HG02884 (cell line): ENCODE measurements around the gene PRODH.
"Not testable (repeated sequence)": the region's sequence is repeated elsewhere in the genome, so short reads cannot be mapped to it uniquely, and the experiment has no call there.

Experiments used
- ATAC-seq: cut with Tn5 transposase; IDR thresholded peaks from one replicate; pipeline ENCODE4 v1.9.1; 2021; ENCODE audit warnings: mild to moderate bottlenecking, moderate library complexity; ENCODE audit not compliant: unreplicated experiment

PRODH gene, protein sequence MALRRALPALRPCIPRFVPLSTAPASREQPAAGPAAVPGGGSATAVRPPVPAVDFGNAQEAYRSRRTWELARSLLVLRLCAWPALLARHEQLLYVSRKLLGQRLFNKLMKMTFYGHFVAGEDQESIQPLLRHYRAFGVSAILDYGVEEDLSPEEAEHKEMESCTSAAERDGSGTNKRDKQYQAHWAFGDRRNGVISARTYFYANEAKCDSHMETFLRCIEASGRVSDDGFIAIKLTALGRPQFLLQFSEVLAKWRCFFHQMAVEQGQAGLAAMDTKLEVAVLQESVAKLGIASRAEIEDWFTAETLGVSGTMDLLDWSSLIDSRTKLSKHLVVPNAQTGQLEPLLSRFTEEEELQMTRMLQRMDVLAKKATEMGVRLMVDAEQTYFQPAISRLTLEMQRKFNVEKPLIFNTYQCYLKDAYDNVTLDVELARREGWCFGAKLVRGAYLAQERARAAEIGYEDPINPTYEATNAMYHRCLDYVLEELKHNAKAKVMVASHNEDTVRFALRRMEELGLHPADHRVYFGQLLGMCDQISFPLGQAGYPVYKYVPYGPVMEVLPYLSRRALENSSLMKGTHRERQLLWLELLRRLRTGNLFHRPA

DNA sequence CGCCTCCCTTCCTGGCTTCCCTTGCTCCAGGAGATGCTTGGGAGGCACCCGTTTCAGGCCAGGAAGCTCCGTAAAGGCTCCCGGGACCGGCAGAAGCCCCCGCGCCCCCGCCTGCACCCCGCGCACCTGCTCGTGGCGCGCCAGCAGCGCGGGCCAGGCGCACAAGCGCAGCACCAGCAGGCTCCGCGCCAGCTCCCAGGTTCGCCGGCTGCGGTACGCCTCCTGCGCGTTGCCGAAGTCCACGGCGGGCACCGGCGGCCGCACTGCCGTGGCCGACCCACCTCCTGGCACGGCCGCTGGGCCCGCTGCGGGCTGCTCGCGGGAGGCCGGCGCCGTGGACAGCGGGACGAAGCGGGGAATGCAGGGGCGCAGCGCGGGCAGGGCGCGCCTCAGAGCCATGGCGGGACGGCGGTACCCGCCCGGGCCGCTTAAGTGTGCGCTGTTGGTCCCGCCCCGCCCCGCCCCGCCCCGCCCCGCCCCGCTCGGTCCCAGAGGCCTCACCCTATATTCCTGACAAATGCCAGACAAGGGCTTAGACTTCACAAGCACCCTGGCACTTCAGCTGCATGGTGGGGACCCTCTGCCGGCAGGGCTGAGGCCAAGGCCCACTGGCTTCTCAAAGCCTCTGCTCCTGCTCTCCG is at the start of gene PRODH:
Gene PRODH, minus strand, starts transcription at position 405 of the 641 bp plus-strand sequence. Its CDS starts 6 bp downstream, at position 399.
- no peak for ATAC-seq

DNA sequence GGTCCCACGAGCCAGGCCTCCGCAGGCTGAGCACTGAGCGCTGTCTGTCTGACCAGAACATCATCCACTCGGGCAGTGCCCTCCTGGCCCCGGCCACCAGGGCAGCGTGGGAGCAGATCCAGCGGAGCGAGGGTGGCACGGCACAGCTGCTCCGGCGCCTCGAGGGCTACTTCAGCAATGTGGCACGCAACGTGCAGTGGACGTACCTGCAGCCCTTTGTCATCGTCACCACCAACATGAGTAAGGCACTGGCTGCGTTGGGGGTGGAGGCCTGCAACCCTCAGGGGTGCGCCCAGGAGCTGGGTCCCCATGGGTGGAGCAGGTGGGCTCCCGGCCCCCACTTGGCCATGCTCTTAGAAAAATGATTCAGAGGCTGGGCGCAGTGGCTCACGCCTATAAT is 49.7 kb upstream of the PRODH start:
- ATAC-seq = no peak

DNA sequence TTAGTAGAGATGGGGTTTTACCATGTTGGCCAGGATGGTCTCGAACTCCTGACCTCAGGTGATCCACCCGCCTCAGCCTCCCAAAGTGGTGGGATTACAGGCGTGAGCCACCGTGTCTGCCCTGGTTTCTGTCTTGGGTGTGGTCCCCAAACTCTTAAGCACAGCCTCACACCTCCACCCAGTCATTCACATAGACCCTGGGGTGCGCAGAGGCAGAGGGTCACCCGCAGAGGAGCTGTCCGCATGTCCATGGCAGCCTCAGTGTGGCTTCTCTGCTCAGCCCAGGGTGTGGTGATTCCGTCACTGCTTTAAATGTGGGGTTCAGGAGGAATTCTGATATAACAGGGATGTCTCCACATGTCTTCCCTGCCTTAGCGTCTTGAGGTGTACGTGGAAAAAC is 48.5 kb upstream of the PRODH start:
- ATAC-seq = no peak

DNA sequence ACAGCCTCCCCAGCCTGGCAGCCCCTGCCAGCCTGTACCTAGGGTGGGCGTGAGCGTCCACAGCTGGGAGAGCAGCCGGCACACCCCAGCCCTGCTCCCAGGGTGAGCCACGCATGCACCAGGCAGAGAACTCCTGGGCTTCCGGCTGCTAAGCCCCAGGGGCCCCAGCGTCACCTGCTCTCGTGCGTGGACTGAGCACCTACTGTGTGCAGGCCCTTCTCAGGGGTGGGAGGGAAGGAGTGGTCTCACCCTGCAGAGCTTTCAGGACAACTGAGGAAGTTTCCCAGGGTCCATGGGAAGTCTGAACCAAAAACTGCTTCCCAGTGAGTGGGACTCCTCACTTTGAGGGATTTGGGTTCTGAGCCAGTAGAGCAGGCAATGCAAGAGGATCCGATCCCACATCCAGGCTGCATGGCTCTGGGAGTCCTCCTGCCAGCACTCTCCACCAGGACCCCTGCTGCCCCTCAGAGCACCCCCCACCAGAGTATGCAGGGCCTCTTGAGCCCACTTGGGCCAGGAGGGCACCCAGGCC is 47.1 kb upstream of the PRODH start:
- no peak for ATAC-seq

DNA sequence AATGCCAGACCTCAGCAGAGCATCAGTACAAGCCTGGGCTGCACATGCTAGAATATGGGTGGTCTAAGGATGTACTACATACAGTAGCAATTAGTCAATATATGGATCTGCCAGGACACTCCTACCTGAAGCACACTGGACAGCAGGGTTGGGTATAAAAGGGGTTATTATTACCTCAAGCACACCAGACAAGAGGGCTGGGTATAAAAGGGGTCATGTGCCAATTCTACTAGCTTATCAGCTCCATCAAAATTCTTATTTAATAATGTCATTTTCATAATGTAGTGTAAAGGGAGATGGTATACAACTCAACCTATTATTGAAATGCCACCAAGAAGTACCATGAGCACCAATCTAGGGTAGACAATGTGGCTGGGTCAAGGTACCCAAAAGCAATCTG is 44.7 kb upstream of the PRODH start:
- no peak for ATAC-seq

DNA sequence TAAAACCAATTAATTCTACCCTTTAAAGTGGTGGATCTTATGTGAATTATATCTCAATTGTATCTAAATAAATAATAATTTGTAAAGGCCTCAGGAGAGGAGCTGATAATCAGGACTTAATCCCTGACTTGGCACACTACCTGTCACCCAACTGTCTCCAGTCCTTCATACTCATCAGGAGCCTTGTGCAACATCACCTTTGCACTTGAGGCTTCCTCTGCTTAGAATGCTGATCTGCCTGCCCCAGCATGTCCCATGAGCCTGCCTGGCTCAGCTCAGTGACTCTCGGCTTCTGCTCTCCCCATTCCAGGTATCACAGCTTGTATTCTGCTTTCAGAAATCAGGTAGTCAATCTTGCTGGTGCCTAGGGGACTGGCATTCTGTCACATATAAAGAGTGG is 43.9 kb upstream of the PRODH start:
- ATAC-seq = no peak

DNA sequence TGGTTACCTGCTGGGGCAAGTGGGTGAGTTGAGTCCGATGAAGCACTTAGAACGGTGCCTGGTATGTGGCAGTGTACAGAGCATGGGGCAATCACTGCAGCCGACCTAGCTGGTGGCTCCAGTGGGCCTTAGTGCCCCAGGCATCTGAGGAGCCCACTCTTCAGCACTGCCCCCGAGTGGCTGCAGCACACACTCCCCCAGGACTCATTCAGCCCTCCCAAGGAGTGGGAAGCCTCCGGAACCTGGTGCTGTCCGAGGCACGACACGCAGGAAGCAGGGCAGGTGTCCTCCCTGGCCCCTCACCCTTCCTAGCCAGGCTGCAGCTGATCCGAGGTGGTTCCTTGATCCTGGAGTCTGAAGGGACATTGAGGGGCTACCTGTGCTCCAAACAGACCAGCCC is 42.4 kb upstream of the PRODH start:
- ATAC-seq = no peak

DNA sequence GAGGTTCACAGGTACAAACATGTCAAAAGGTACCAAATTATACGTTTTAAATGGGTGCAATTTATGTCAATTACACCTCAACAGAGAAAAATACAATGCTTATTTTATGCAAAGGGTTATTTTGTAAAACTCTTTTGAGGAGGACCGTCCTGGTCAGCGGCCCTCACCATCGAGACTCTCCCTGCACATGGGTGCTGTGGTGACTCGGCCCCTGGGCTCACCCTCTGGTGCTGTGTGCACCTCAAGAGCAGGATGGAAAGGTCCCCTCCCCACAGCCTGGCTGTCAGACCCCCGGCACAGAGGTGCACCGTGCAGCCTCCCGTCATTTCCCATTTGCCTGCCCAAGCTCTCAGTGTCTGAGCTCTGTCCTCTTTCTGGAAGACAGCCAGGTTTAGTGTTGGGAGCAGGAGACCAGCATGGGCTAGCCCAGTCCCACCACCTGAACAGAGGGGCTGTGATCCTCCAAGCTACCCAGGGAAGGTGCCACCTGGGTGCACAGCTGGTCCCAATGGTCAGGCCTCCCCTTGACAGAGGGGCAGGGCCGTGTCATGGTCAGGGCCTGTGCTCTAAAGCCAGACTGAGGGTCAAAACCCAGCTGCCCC is 41.8 kb upstream of the PRODH start:
- no peak for ATAC-seq

DNA sequence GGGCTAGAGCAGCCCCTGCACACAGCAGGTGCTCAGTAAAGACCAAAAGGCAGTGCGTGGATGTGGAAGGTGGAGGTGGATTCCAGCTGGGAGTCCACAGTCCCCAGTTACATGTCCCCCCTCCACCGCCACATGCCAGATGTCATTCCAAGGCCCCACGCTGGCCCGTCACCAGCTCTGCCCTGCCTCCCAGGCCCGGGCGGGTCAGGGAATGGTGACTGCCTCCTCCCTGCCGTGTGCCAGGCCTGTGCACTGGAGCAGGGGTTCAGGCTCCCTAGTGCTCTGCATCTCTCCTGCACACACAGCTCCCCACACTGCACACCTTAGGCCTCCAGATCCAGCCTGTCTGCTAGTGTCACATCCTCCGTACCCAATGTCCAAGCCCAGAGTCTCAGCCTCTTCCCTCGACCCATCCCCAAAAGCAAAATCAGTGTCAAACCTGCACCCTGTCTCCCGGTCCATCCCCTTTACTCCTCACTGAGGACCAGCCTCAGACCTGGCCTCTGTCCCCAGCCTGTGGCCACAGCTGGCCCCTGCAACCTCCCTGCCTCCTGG is 40.2 kb upstream of the PRODH start:
- ATAC-seq = no peak

DNA sequence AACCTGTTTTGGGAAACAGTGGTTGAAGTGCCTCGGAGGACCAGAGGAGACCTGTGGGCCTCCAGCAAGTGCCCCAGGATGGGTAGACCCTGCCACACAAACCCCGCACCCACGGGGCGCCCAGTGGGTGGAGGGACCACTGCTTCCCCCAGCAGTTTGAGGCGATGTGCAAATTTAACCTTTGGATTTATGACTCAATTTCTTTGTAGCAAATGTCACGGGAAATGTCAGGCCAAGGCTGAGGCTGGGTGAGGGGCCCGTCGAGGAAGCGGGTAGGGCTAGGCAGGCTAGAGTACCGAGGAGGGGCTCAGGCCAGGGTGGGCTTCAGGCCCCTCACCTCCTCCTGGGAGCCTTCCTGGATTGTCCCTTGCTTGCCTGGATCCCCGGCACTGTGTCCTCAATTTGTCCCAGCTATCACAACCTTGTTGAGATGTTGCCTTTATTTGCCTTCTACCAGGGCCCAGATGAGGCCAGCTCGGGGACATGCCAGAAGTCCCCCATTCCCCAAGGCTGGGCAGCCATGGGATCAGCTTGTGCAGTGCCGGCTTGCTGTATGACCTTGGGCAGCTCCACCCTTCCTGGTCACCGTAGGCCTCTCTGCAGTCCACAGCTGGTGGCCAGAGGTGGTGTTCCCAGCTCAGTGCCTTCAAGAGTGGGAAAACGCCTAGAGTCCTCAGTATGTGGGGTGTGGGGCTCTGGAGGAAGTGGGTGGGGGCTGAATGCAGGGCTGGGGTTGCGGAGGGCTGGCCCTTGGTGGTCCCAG is 39.5 kb upstream of the PRODH start:
- no peak for ATAC-seq

DNA sequence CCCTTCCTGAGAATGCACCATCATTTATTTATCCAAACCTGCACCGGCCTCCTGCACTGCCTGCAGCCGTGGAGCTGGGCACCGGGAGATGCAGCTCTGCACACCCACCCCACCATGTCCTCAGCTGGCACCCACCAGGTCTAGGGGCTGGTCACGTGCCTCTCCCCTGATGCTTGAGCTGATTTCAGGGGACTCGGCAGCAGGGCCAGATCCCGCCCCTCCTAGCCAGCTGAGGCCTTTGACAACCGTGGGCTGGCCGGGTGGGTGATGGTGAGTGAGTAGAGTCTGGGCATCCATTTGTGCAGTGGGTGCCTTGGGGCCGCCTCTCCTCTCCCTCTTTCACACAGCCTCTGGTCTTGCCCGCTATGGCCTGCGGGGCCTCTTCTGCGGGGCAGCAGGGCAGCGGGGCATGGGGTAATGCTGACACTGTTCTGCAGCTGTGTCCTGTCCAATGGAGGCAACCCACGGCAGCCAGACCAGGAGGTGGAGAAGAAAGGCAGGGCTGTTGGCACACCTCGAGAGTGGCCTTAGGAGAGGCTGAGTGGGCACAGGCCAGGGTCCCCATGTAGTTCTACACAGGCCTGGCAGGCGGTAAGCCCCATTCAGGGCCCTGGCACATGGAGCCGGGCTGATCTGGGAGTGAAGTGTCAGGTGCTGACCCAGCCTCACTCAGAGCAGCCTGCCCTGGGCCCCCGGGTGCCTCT is 38.5 kb upstream of the PRODH start:
- ATAC-seq = no peak

DNA sequence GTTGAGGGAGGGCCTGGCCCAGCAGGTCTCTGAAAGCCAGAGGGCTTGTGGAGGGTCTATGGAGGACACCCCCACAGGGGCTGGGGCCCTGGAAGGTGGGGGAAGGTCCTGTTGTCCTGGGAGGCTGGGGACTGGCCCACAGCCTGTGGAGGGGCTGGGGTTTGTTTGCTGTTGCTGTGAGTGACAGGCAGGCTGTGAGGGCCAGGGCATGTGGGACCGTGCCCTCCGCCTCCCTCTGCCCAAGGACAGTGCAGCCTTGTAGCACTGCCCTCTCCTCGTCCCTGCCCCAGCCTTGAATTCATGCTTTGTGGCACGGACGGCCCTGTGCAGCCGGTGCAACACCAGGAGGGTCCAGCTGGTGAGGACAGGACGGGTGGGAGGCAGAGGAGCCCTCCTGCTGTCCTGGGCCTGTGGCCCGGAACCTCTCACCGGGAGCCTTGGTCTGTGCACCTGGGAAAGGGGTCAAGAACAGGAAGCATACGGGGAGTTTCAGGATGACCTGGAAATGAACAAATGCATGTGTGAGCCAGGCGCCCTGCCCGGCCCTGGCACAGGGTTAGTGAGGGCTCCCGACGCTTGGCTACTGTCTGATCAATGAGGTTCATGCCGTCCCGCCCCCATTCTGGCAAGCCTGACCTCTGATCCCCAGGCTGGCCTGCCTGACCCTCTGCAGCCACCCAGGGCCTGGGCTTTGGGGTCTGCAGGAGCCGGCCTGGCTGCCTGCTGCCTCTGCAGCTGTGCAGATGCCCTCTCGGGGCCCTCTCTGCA is 37.4 kb upstream of the PRODH start:
- ATAC-seq = no peak

DNA sequence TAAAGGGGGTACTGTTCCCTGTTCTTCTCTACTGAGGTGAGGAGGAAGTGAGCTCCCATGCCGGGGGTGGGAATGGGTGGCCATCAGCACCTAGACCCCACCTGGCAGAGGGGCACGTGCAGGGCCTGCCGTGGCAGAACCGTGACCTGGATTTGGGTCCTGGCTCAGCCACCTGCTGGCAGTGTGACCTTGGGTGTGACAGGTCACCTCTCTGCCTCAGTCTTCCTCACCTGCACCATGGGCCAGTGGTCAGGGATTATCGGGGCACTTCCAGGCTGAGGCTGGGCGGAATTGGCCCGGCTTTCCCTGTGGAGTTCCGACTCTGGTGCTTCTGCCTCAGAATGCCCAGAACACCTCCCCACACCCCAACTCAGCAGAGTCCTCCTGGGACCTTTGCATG is 36.5 kb upstream of the PRODH start:
- not testable (repeated sequence) for ATAC-seq

DNA sequence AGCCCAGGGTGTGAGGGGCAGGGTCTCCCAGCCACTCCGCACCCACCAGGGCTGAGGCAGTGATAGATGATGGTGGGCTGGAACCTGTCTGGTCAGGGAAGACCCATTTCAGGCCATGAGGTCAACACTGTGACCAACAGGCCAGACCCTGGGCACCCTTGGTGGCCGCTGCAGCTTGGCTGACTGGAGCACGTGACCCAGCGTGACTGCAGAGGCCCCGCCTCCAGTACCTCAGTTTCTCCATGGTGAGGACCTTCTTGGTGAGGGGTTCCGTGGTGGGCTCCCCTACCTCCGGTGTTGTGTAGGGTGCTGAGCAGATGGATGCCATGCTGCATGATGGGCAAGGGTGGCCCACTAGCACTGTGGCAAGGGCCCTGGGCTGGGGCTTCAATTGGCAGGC is 35.9 kb upstream of the PRODH start:
- not testable (repeated sequence) for ATAC-seq

DNA sequence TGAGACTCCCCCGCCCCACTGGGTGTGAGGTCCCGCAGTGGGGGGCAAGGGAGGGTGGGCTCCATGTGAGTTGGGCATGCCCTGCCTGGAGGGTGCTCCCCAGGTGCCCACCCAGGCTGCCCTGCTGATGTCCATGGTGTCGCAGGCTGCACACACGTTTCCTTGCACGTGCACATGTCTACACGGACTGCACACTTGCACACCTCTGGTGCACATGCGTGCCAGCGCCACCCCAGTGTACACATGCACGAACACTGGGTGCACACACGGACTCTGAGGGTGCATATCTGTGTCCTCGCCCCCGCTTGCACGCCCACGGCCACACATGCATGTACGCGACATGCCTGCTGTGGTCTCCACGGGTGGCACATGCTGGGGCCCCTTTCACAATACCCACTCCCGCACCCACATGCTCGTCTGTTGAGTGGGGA is 35.2 kb upstream of the PRODH start:
- ATAC-seq = no peak

DNA sequence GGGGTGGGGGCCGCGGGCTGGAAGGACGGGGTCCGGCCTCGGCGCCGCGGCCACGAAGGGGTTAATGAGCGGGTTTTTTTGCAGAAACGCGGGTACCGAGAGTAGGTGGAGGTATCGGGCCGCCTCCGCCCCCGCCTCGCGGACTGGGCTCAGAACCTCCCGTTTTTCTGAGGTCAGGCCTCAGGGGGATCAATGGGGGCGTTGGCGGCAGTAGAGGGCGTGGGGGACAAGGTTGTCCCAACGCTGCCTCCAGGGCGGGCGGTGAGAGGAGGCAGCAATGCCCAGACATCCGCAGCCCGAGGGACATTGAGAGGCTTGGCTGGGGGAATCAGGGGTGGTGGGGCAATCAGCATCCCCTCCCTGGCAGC is 34.8 kb upstream of the PRODH start:
- ATAC-seq = no peak

DNA sequence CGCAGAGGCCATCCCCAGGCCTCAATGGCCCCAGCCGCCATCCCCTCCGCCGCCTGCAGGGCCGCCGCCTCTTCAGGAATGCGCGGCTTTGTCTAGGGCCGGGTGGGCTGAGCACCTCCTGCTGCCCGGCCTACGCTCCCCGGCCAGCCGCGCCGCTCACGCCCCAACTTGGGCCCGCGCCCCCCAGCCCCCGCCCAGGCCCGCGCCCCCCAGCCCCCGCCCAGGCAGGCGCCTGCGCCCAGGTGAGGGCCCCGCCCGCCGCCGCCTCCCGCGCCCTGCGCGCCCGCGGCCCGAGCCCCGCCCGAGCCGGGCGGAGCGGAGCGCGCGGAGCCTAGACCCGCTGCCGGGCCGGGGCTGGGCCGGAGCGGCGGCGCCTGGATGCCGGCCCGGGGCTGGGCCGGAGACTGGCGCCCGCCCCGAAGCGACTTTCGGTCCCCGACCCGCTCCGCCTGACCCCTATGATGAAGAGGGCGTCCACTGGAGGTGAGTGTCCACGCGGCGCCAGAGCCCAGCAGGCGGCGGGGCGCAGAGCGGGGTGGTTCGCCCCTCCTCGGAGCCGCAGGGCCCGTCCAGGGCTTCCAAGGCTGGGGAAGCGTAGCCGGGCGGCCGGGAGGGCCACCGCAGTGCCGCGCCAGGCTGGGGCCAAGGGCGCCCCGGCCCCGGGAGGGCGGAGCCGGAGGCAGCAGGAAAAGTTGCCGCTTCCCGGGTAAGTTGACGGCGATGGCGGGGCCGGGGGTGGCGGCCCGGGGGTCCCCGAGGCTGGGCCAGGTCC is 34.3 kb upstream of the PRODH start:
- ATAC-seq = no peak
